Liver (tissue), 3 donors: ENCODE data around the gene FOXM1.

Experiments used
- CTCF ChIP-seq: fragments of 150-350 bp; IDR thresholded peaks from 2 replicates; pipeline ENCODE4 v1.5.1; 2017; ENCODE audit warnings: improper control_type of control experiment, low read depth, low read length; ENCODE audit not compliant: missing input control
- GABPA ChIP-seq, 2 donors: IDR thresholded peaks in 1 of 2; conservative IDR thresholded peaks in 1 of 2; 2 replicates each; pipeline ENCODE4 v1.6.1; 2016; ENCODE audit warnings: antibody characterized with exemption in 2 of 2, mild to moderate bottlenecking in 1 of 2, moderate library complexity in 1 of 2
- NR2F2 ChIP-seq: IDR thresholded peaks from 2 replicates; pipeline ENCODE4 v1.6.1; 2016; ENCODE audit warnings: antibody characterized with exemption
- RAD21 ChIP-seq, 2 donors: IDR thresholded peaks; 2 replicates each; pipeline ENCODE4 v1.6.1; 2016; ENCODE audit warnings: antibody characterized with exemption in 2 of 2, mild to moderate bottlenecking in 2 of 2
- TF ChIP-seq, protein P1 (sequence below): IDR thresholded peaks from 2 replicates; pipeline ENCODE4 v1.6.1; 2016; ENCODE audit warnings: antibody characterized with exemption
- TF ChIP-seq, protein P2 (sequence below): IDR thresholded peaks from 2 replicates; pipeline ENCODE4 v1.6.1; 2016; ENCODE audit warnings: antibody characterized with exemption, mild to moderate bottlenecking
- donor health status: healthy.
- donor health status: healthy.

- no peak for TF ChIP-seq RAD21 (IDR thresholded peaks at IDR 0.05)
- TF ChIP-seq, protein P1, sequence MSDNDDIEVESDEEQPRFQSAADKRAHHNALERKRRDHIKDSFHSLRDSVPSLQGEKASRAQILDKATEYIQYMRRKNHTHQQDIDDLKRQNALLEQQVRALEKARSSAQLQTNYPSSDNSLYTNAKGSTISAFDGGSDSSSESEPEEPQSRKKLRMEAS, result no peak
- no peak for TF ChIP-seq CTCF
- no peak for TF ChIP-seq GABPA (IDR thresholded peaks at IDR 0.05 in 1 of 2, conservative IDR thresholded peaks at IDR 0.05 in 1 of 2)
- TF ChIP-seq, protein P2, sequence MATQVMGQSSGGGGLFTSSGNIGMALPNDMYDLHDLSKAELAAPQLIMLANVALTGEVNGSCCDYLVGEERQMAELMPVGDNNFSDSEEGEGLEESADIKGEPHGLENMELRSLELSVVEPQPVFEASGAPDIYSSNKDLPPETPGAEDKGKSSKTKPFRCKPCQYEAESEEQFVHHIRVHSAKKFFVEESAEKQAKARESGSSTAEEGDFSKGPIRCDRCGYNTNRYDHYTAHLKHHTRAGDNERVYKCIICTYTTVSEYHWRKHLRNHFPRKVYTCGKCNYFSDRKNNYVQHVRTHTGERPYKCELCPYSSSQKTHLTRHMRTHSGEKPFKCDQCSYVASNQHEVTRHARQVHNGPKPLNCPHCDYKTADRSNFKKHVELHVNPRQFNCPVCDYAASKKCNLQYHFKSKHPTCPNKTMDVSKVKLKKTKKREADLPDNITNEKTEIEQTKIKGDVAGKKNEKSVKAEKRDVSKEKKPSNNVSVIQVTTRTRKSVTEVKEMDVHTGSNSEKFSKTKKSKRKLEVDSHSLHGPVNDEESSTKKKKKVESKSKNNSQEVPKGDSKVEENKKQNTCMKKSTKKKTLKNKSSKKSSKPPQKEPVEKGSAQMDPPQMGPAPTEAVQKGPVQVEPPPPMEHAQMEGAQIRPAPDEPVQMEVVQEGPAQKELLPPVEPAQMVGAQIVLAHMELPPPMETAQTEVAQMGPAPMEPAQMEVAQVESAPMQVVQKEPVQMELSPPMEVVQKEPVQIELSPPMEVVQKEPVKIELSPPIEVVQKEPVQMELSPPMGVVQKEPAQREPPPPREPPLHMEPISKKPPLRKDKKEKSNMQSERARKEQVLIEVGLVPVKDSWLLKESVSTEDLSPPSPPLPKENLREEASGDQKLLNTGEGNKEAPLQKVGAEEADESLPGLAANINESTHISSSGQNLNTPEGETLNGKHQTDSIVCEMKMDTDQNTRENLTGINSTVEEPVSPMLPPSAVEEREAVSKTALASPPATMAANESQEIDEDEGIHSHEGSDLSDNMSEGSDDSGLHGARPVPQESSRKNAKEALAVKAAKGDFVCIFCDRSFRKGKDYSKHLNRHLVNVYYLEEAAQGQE, result no peak
- no peak for TF ChIP-seq NR2F2
These were observed 21.4 kb downstream of the FOXM1 start for GRCh38 chr12:2855546-2855945.
